WTC11 (cell line): Measurements from ENCODE around the gene DEFB114. TPM values are rescaled to one million over a fixed set of nuclear protein-coding genes. Genes with fewer than 3 reads are reported as not detected.

Experiments used
- ATAC-seq: fragments of 200-7000 bp; cut with Tn5 transposase; 2 replicates; pipeline ENCODE4 v1.10.0; 2021; ENCODE audit warnings: mild to moderate bottlenecking, moderate library complexity
- CTCF ChIA-PET: fragments of 300-600 bp; sonication (Branson Sonifier 250); formaldehyde crosslinking; loops from one replicate; lab custom pipeline; 2021; ENCODE audit warnings: antibody characterized with exemption; lab: Charles Lee
- POLR2A ChIA-PET: fragments of 350-600 bp; sonication (Branson Sonifier 250); formaldehyde crosslinking; loops from one replicate; lab custom pipeline; 2021; ENCODE audit warnings: antibody characterized with exemption; lab: Charles Lee
- DNase-seq: peaks from one replicate; pipeline ENCODE4 v3.0.0; 2021; ENCODE audit warnings: low spot score
- H3K27ac Mint-ChIP-seq: 2 replicates; pipeline ENCODE4 v1.8.0; 2021; ENCODE audit warnings: mixed read lengths
- H3K27me3 Mint-ChIP-seq: 2 replicates; pipeline ENCODE4 v1.8.0; 2021; ENCODE audit warnings: low read depth, mild to moderate bottlenecking, moderate library complexity, mixed read lengths
- H3K36me3 Mint-ChIP-seq: 2 replicates; pipeline ENCODE4 v1.8.0; 2021; ENCODE audit warnings: mixed read lengths
- H3K4me1 Mint-ChIP-seq: 2 replicates; pipeline ENCODE4 v1.8.0; 2022; ENCODE audit warnings: mixed read lengths
- H3K4me3 Mint-ChIP-seq: 2 replicates; pipeline ENCODE4 v1.8.0; 2021; ENCODE audit warnings: mild to moderate bottlenecking, moderate library complexity, mixed read lengths
- H3K9me3 Mint-ChIP-seq: 2 replicates; pipeline ENCODE4 v1.8.0; 2021; ENCODE audit warnings: mixed read lengths
- ATF3 ChIP-seq: sonication (generic); formaldehyde crosslinking; conservative IDR thresholded peaks from 2 replicates; pipeline ENCODE4 v1.8.1; 2022; ENCODE audit warnings: mild to moderate bottlenecking, missing genetic modification reagents
- CREB1 ChIP-seq: sonication (generic); formaldehyde crosslinking; IDR thresholded peaks from 2 replicates; pipeline ENCODE4 v1.8.0; 2023; ENCODE audit warnings: mild to moderate bottlenecking, missing genetic modification reagents
- ELF4 ChIP-seq: sonication (generic); formaldehyde crosslinking; IDR thresholded peaks from 2 replicates; pipeline ENCODE4 v1.8.1; 2022; ENCODE audit warnings: low read depth, mild to moderate bottlenecking, moderate library complexity, missing genetic modification reagents
- FOXP1 ChIP-seq: sonication (generic); formaldehyde crosslinking; IDR thresholded peaks from 2 replicates; pipeline ENCODE4 v1.8.0; 2022; ENCODE audit warnings: missing genetic modification reagents, mild to moderate bottlenecking, moderate library complexity, borderline replicate concordance
- GRHL2 ChIP-seq: fragments of 250-450 bp; sonication (Bioruptor Pico); IDR thresholded peaks from 2 replicates; pipeline ENCODE4 v1.8.0; 2022; ENCODE audit warnings: mild to moderate bottlenecking, moderate library complexity; ENCODE audit not compliant: insufficient replicate concordance, severe bottlenecking
- GTF2I ChIP-seq: fragments of 250-450 bp; sonication (Bioruptor Pico); conservative IDR thresholded peaks from 2 replicates; pipeline ENCODE4 v1.4.0; 2021; ENCODE audit warnings: mild to moderate bottlenecking
- NFYB ChIP-seq: sonication (generic); formaldehyde crosslinking; conservative IDR thresholded peaks from 2 replicates; pipeline ENCODE4 v1.8.0; 2022; ENCODE audit warnings: low read depth, missing genetic modification reagents
- NR1H2 ChIP-seq: sonication (generic); formaldehyde crosslinking; IDR thresholded peaks from 2 replicates; pipeline ENCODE4 v1.9.0; 2021; ENCODE audit warnings: mild to moderate bottlenecking, moderate library complexity, missing genetic modification reagents
- USF1 ChIP-seq: sonication (generic); formaldehyde crosslinking; IDR thresholded peaks from 2 replicates; pipeline ENCODE4 v1.8.0; 2022; ENCODE audit warnings: mild to moderate bottlenecking, missing genetic modification reagents
- ZNF232 ChIP-seq: sonication (generic); formaldehyde crosslinking; IDR thresholded peaks from 2 replicates; pipeline ENCODE4 v1.8.0; 2022; ENCODE audit warnings: mild to moderate bottlenecking, missing genetic modification reagents
- ZNF416 ChIP-seq: fragments of 250-450 bp; sonication (Bioruptor Pico); IDR thresholded peaks from 2 replicates; pipeline ENCODE4 v1.9.0; 2021; ENCODE audit warnings: mild to moderate bottlenecking, inconsistent platforms
- ZNF423 ChIP-seq: fragments of 250-450 bp; sonication (Bioruptor Pico); IDR thresholded peaks from 2 replicates; pipeline ENCODE4 v2.1.2; 2022; ENCODE audit warnings: mild to moderate bottlenecking, moderate library complexity
- ZNF425 ChIP-seq: fragments of 250-450 bp; sonication (Bioruptor Pico); conservative IDR thresholded peaks from 2 replicates; pipeline ENCODE4 v1.9.0; 2021; ENCODE audit warnings: mild to moderate bottlenecking
- total RNA-seq: library from RNA; stranded (reverse); gene quantifications from 3 replicates; pipeline ENCODE4 v1.2.3, GENCODE V29; 2021
- TF ChIP-seq, protein P1 (sequence below): sonication (generic); formaldehyde crosslinking; IDR thresholded peaks from 2 replicates; pipeline ENCODE4 v1.8.1; 2022; ENCODE audit warnings: low read depth, mild to moderate bottlenecking, moderate library complexity, missing genetic modification reagents, borderline replicate concordance
- TF ChIP-seq, protein P2 (sequence below): sonication (generic); formaldehyde crosslinking; IDR thresholded peaks from 2 replicates; pipeline ENCODE4 v1.8.0; 2022; ENCODE audit warnings: mild to moderate bottlenecking, missing genetic modification reagents
- TF ChIP-seq, protein P3 (sequence below): sonication (generic); formaldehyde crosslinking; conservative IDR thresholded peaks from 2 replicates; pipeline ENCODE4 v1.8.1; 2023; ENCODE audit warnings: mild to moderate bottlenecking, low read depth, missing genetic modification reagents, moderate library complexity
- TF ChIP-seq, protein P4 (sequence below): sonication (generic); formaldehyde crosslinking; IDR thresholded peaks from 2 replicates; pipeline ENCODE4 v1.8.0; 2022; ENCODE audit warnings: mild to moderate bottlenecking, missing genetic modification reagents
- TF ChIP-seq, protein P5 (sequence below): fragments of 250-450 bp; sonication (Bioruptor Pico); IDR thresholded peaks from 2 replicates; pipeline ENCODE4 v1.8.0; 2021; ENCODE audit warnings: mild to moderate bottlenecking
- TF ChIP-seq, protein P6 (sequence below): sonication (generic); formaldehyde crosslinking; IDR thresholded peaks from 2 replicates; pipeline ENCODE4 v1.8.1; 2022; ENCODE audit warnings: missing genetic modification reagents, borderline replicate concordance

DEFB114 gene
- total RNA-seq, 1 experiment from 2014 or later, result not detected

DNA sequence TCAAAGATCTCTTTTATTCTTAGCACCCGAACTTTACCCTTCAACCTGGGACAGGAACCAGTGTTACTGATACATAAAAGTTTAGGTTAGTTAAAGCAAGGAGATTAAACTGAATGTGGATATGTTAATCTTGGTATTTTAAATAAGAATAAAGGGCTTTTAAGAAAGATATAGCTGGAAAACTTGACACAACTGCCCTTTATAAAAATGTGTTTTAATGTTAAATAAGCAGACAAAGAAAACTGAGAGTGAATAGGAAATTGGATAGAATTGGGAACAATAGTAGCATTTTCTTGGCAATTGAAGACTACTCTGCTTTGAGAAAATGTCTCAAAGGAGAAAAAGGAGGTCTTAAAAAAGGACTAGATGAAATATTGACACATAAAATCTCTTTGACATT is 51.8 kb downstream of the DEFB114 start:
- H3K27ac Mint-ChIP-seq, result peak overlapping the region; percentile 99

More for the DNA sequence above, 51.8 kb downstream of the DEFB114 start:
- ChIA-PET POLR2A (no interaction called here), CTCF (interaction anchor here (0.9 to 1.9 kb wide), 3 partner anchors 38 to 305 kb away, joined by 3 to 8 read pairs (median 4); no protein-coding TSS in a partner anchor)
- H3K4me1 Mint-ChIP-seq, result peaks cover 87% of the 10 kb centered on the region
- no peaks in the 10 kb centered on the region for H3K36me3 Mint-ChIP-seq
- peak overlapping the region; percentile 35 for H3K4me3 Mint-ChIP-seq
- ATAC-seq (no peak), DNase-seq (no peak)
- TF ChIP-seq, protein P1, sequence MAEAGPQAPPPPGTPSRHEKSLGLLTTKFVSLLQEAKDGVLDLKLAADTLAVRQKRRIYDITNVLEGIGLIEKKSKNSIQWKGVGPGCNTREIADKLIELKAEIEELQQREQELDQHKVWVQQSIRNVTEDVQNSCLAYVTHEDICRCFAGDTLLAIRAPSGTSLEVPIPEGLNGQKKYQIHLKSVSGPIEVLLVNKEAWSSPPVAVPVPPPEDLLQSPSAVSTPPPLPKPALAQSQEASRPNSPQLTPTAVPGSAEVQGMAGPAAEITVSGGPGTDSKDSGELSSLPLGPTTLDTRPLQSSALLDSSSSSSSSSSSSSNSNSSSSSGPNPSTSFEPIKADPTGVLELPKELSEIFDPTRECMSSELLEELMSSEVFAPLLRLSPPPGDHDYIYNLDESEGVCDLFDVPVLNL (CRISPR knock-in tag), result no peak
- TF ChIP-seq ZNF232 (no peak), GRHL2 (no peak), NFYB (CRISPR knock-in tag) (no peak), ZNF423 (CRISPR knock-in tag) (no peak), CREB1 (CRISPR knock-in tag) (no peak), ZNF416 (CRISPR knock-in tag) (no peak), USF1 (CRISPR knock-in tag) (no peak), ATF3 (CRISPR knock-in tag) (no peak), ZNF425 (CRISPR knock-in tag) (no peak), GTF2I (CRISPR knock-in tag) (no peak), NR1H2 (CRISPR knock-in tag) (no peak), ELF4 (no peak), FOXP1 (CRISPR knock-in tag) (no peak)
- TF ChIP-seq, protein P2, sequence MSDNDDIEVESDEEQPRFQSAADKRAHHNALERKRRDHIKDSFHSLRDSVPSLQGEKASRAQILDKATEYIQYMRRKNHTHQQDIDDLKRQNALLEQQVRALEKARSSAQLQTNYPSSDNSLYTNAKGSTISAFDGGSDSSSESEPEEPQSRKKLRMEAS (CRISPR knock-in tag), result no peak
- TF ChIP-seq, protein P3, sequence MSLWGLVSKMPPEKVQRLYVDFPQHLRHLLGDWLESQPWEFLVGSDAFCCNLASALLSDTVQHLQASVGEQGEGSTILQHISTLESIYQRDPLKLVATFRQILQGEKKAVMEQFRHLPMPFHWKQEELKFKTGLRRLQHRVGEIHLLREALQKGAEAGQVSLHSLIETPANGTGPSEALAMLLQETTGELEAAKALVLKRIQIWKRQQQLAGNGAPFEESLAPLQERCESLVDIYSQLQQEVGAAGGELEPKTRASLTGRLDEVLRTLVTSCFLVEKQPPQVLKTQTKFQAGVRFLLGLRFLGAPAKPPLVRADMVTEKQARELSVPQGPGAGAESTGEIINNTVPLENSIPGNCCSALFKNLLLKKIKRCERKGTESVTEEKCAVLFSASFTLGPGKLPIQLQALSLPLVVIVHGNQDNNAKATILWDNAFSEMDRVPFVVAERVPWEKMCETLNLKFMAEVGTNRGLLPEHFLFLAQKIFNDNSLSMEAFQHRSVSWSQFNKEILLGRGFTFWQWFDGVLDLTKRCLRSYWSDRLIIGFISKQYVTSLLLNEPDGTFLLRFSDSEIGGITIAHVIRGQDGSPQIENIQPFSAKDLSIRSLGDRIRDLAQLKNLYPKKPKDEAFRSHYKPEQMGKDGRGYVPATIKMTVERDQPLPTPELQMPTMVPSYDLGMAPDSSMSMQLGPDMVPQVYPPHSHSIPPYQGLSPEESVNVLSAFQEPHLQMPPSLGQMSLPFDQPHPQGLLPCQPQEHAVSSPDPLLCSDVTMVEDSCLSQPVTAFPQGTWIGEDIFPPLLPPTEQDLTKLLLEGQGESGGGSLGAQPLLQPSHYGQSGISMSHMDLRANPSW (CRISPR knock-in tag), result no peak
- TF ChIP-seq, protein P4, sequence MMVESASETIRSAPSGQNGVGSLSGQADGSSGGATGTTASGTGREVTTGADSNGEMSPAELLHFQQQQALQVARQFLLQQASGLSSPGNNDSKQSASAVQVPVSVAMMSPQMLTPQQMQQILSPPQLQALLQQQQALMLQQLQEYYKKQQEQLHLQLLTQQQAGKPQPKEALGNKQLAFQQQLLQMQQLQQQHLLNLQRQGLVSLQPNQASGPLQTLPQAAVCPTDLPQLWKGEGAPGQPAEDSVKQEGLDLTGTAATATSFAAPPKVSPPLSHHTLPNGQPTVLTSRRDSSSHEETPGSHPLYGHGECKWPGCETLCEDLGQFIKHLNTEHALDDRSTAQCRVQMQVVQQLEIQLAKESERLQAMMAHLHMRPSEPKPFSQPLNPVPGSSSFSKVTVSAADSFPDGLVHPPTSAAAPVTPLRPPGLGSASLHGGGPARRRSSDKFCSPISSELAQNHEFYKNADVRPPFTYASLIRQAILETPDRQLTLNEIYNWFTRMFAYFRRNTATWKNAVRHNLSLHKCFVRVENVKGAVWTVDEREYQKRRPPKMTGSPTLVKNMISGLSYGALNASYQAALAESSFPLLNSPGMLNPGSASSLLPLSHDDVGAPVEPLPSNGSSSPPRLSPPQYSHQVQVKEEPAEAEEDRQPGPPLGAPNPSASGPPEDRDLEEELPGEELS (CRISPR knock-in tag), result no peak
- TF ChIP-seq, protein P5, sequence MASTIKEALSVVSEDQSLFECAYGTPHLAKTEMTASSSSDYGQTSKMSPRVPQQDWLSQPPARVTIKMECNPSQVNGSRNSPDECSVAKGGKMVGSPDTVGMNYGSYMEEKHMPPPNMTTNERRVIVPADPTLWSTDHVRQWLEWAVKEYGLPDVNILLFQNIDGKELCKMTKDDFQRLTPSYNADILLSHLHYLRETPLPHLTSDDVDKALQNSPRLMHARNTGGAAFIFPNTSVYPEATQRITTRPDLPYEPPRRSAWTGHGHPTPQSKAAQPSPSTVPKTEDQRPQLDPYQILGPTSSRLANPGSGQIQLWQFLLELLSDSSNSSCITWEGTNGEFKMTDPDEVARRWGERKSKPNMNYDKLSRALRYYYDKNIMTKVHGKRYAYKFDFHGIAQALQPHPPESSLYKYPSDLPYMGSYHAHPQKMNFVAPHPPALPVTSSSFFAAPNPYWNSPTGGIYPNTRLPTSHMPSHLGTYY (CRISPR knock-in tag), result no peak
- TF ChIP-seq, protein P6, sequence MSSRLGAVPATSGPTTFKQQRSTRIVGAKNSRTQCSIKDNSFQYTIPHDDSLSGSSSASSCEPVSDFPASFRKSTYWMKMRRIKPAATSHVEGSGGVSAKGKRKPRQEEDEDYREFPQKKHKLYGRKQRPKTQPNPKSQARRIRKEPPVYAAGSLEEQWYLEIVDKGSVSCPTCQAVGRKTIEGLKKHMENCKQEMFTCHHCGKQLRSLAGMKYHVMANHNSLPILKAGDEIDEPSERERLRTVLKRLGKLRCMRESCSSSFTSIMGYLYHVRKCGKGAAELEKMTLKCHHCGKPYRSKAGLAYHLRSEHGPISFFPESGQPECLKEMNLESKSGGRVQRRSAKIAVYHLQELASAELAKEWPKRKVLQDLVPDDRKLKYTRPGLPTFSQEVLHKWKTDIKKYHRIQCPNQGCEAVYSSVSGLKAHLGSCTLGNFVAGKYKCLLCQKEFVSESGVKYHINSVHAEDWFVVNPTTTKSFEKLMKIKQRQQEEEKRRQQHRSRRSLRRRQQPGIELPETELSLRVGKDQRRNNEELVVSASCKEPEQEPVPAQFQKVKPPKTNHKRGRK (CRISPR knock-in tag), result no peak
- H3K9me3 Mint-ChIP-seq, result no peaks in the 10 kb centered on the region
- no peaks in the 10 kb centered on the region for H3K27me3 Mint-ChIP-seq
